G401.6 (cell line): ENCODE results near the gene ATP6V0B.

Source experiments
- FAIRE-seq: peaks from 2 replicates; lab custom pipeline; 2012; peaks lifted over from hg19 to GRCh38; lab: Jason Lieb, UNC

The ATP6V0B gene

GRCh38 chr1:43969746-43970466 is 4.9 kb upstream of the ATP6V0B start, which contains the start of gene DPH2:
DPH2 (plus strand) TSS chr1:43970010; CDS start chr1:43970176, 166 bp downstream.
- FAIRE-seq, result peak; percentile 97

GRCh38 chr1:43970502-43970901 is 4.3 kb upstream of the ATP6V0B start:
- FAIRE-seq, result no peak

- no peak for FAIRE-seq
Measured at GRCh38 chr1:43970911-43971310, 3.8 kb upstream of the ATP6V0B start.

GRCh38 chr1:43971336-43971980 is 3.3 kb upstream of the ATP6V0B start:
- FAIRE-seq, result no peak

- FAIRE-seq, result no peak
Measured at GRCh38 chr1:43973981-43974442, 748 bp upstream of the ATP6V0B start.

GRCh38 chr1:43975249-43975961 is 645 bp downstream of the ATP6V0B start:
- FAIRE-seq, result no peak

GRCh38 chr1:43976045-43976444 is 1.3 kb downstream of the ATP6V0B start:
- FAIRE-seq, result no peak

GRCh38 chr1:43976890-43977289 is 2.1 kb downstream of the ATP6V0B start:
- FAIRE-seq, result no peak

- FAIRE-seq, result no peak
Measured at GRCh38 chr1:43977376-43978263, 2.9 kb downstream of the ATP6V0B start.

- no peak for FAIRE-seq
Measured at GRCh38 chr1:43978264-43978550, 3.4 kb downstream of the ATP6V0B start.

GRCh38 chr1:43978551-43979260 is 3.9 kb downstream of the ATP6V0B start, which contains the start of gene B4GALT2:
B4GALT2 (plus strand) TSS chr1:43979210; CDS start chr1:43981161, 1,951 bp downstream.
- no peak for FAIRE-seq

- no peak for FAIRE-seq
Measured at GRCh38 chr1:43979261-43979527, 4.4 kb downstream of the ATP6V0B start.

- no peak for FAIRE-seq
Measured at GRCh38 chr1:43979528-43980254, 4.9 kb downstream of the ATP6V0B start.

- FAIRE-seq, result no peak
Measured at GRCh38 chr1:43980255-43981134, 5.7 kb downstream of the ATP6V0B start.

- FAIRE-seq, result no peak
Measured at GRCh38 chr1:43981135-43981491, 6.4 kb downstream of the ATP6V0B start.

- FAIRE-seq, result no peak
Measured at GRCh38 chr1:43981636-43982035, 6.9 kb downstream of the ATP6V0B start.

GRCh38 chr1:43982241-43982640 is 7.5 kb downstream of the ATP6V0B start:
- FAIRE-seq, result no peak

- FAIRE-seq, result no peak
Measured at GRCh38 chr1:43982808-43983207, 8.0 kb downstream of the ATP6V0B start.

GRCh38 chr1:43983253-43983899 is 8.6 kb downstream of the ATP6V0B start:
- no peak for FAIRE-seq

GRCh38 chr1:43984855-43985254 is 10.1 kb downstream of the ATP6V0B start:
- no peak for FAIRE-seq
